Measurements from ENCODE around the gene FOXP1.

DNA sequence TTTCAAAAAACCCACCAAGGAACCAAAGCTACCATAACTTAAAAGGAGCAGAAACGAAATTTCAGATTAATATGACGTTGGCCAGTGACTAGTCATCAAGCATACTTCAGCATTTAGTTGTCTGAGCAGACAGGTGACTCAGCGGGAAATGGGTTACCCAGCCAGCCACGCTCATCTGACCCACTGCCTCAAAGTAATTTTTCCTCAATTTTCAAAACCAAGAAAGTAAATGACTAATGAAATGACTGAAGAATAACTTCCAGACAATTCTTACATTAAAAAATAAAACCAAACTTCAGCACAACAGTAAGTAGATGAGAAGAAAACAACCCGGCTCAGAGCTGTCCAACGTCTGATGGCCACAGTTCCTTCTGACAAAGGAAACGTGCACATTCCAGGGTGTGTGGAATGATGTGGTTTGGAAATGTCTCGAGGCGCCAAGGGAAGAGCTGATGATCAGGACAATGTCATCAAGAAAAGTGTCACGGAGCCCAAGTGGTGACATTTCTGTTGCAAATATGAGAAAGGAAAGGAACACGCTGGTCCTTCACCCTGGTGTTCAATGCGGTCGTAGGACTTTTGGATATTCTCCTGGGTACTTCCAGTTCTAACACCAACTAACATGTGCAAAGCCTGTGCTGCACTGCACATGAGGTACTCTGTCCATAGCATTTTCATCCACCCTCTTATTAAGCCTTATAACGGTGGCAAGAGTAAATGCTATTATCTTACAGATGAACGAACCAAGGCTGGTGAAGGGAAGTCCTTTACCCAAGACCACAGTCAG is 79.1 kb downstream of the FOXP1 start:
- TF ChIP-seq POLR2A (IDR thresholded peaks at IDR 0.05; ENCODE audit: low read depth, low read length) (no peak), POLR2AphosphoS5 (IDR thresholded peaks at IDR 0.05; ENCODE audit: low read depth, low read length) (no peak), POU2F2 (IDR thresholded peaks at IDR 0.05; ENCODE audit: low read depth, low read length) (no peak)
